ENCODE measurements around the gene FAIM. TPM values are rescaled to one million over a fixed set of nuclear protein-coding genes. Genes with fewer than 3 reads are reported as not detected.
A peak's percentile ranks its signal among the peaks of the same experiment; 100 is the strongest.
"Not testable (repeated sequence)": the region's sequence is repeated elsewhere in the genome, so short reads cannot be mapped to it uniquely, and the experiment has no call there.

Gene FAIM, protein sequence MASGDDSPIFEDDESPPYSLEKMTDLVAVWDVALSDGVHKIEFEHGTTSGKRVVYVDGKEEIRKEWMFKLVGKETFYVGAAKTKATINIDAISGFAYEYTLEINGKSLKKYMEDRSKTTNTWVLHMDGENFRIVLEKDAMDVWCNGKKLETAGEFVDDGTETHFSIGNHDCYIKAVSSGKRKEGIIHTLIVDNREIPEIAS
- total RNA-seq (2022) (14.1 and 15.0 TPM in 2 replicates), Bru-seq, nascent RNA (percentile 63 among the genes with signal in this experiment), BruChase-seq, experiment 1, labeled RNA remaining after a 6-hour chase (percentile 57 among the genes with signal in this experiment), BruChase-seq, experiment 2, labeled RNA remaining after a 2-hour chase (percentile 54 among the genes with signal in this experiment)
- long read RNA-seq, transcript FAIM-203 (5 exons, 927 nt) = minor isoform, 5 of 35 reads
- long read RNA-seq, transcript FAIM-204 (5 exons, 946 nt) = major isoform, 27 of 35 reads
- long read RNA-seq, partial matches to known transcripts = 2 of 35 reads
- long read RNA-seq, other reads (novel, unspliced or antisense) = 1 of 35 reads

DNA sequence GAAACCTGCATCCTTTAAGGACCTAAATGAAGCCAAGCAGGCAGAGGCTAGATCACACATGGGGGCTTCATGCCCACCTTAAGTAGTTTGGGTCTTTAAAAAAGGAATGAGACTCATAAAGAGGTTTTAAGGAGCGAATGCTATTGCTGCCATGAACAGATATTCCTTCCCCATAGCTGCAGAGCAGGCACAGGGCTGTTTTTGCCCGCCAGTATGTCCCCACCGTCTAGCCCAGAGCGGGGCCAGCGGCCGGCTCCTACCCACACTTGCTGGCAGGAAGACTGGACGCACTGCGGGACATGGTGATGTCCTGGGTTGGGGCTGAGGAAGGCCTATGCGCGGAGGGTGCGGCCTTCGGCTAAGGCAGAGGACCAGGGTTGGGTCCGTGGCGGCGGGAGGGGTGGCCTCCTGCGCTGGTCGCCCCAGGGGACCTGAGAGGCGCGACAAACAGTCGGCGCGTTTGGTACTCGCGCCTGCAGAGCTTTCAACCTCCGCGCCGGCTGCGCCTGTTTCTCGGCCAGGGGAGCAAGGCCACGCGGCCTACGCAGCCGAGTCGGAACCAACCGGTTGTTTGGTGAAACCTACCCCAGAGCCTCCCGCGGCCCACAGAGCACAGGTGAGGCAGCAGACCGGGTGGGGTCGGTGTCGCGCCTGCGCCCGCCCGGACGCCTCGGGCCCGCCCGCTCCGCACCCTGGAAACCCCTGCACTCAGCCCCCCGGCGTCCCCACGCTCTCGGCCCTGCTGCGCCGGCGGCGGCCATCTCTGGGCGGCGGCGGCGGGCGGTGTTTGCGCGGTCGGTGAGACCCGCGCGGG lies at the start of gene FAIM:
Gene FAIM (plus strand): TSS at position 450 of the 814 bp plus-strand sequence. CDS start 10,956 bp downstream, outside the sequence.
- Mint-ChIP-seq H3K9me3 (ENCODE audit: unreplicated experiment) (no peaks in the 10 kb centered on the region), H3K36me3 (ENCODE audit: insufficient read depth, unreplicated experiment) (peaks cover 10% of the 10 kb centered on the region), H3K4me3 (ENCODE audit: unreplicated experiment) (peak within 1 kb of the TSS; percentile 81), H3K27ac (ENCODE audit: low read depth, unreplicated experiment) (peak within 1 kb of the TSS; percentile 87), H3K4me1 (ENCODE audit: insufficient read depth, unreplicated experiment) (peaks cover 12% of the 10 kb centered on the region), H3K27me3 (ENCODE audit: insufficient read depth, unreplicated experiment) (no peaks in the 10 kb centered on the region)
- no TSS peak for BruUV-seq (replicated peaks)
- ChIA-PET CTCF (interaction anchor here (0.6 to 2.3 kb wide), 7 partner anchors 10 to 315 kb away, joined by 3 to 9 read pairs (median 4); no protein-coding TSS in a partner anchor), POLR2A (interaction anchor here (0.6 to 2.9 kb wide), 10 partner anchors 9 to 435 kb away, joined by 3 to 17 read pairs (median 5); partner anchors contain the start of gene CEP70)
- peak; percentile 68 for DNase-seq (ENCODE audit: unreplicated experiment)
- TF ChIP-seq, protein P1, sequence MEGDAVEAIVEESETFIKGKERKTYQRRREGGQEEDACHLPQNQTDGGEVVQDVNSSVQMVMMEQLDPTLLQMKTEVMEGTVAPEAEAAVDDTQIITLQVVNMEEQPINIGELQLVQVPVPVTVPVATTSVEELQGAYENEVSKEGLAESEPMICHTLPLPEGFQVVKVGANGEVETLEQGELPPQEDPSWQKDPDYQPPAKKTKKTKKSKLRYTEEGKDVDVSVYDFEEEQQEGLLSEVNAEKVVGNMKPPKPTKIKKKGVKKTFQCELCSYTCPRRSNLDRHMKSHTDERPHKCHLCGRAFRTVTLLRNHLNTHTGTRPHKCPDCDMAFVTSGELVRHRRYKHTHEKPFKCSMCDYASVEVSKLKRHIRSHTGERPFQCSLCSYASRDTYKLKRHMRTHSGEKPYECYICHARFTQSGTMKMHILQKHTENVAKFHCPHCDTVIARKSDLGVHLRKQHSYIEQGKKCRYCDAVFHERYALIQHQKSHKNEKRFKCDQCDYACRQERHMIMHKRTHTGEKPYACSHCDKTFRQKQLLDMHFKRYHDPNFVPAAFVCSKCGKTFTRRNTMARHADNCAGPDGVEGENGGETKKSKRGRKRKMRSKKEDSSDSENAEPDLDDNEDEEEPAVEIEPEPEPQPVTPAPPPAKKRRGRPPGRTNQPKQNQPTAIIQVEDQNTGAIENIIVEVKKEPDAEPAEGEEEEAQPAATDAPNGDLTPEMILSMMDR (IDR thresholded peaks at IDR 0.05; ENCODE audit: unreplicated experiment) = no peak
- intact Hi-C loops (cut with micrococcal nuclease) = no loop called here

DNA sequence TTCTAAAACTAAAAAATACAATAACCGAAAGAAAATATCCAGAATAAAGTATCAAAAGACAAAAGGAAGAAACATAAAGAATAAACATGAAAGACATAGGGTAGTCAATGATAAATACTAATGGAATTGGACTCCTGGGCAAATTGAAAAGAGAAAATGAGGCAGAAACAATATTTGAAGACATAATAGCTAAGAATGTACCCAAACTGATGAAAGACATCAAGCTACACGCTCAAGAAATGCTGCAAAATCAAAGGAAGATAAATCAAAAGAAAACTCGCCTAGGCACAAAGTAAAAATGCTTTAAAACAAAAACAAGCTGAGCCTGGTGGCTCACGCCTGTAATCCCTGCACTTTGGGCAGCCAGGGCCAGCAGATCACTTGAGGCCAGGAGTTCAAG lies 49.4 kb upstream of the FAIM start:
- intact Hi-C loops (cut with micrococcal nuclease) = no loop called here
- CTCF ChIA-PET = interaction anchor here (0.6 to 0.7 kb wide), 2 partner anchors 10 to 377 kb away, joined by 3 to 5 read pairs; no protein-coding TSS in a partner anchor
- POLR2A ChIA-PET = no interaction called here
- TF ChIP-seq, protein P1 (IDR thresholded peaks at IDR 0.05; ENCODE audit: unreplicated experiment) = no peak
- DNase-seq (ENCODE audit: unreplicated experiment) = no peak
- Mint-ChIP-seq H3K9me3 (ENCODE audit: unreplicated experiment) (peaks cover 8% of the 10 kb centered on the region), H3K4me1 (ENCODE audit: insufficient read depth, unreplicated experiment) (no peaks in the 10 kb centered on the region), H3K4me3 (ENCODE audit: unreplicated experiment) (no peak overlapping the region), H3K27me3 (ENCODE audit: insufficient read depth, unreplicated experiment) (no peaks in the 10 kb centered on the region), H3K36me3 (ENCODE audit: insufficient read depth, unreplicated experiment) (peaks cover 10% of the 10 kb centered on the region), H3K27ac (ENCODE audit: low read depth, unreplicated experiment) (no peak overlapping the region)
- no TSS peak for BruUV-seq (replicated peaks)

DNA sequence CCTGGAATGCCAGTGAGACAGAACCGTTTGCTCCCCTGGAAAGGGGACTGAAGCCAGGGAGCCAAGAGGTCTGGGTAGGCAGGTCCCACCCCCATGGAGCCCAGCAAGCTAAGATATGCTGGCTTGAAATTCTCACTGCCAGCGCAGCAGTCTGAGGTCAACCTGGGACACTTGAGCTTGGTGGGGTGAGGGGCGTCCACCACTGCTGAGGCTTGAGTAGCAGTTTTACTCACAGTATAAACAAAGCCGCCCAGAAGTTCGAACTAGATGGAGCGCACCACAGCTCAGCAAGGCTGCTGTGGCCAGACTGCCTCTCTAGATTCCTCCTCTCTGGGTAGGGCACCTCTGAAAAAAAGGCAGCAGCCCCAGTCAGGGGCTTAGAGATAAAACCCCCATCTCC lies 48.1 kb upstream of the FAIM start:
- no peak for DNase-seq (ENCODE audit: unreplicated experiment)
- CTCF ChIA-PET = interaction anchor here (0.6 to 0.7 kb wide), 2 partner anchors 31 to 45 kb away, joined by 3 read pairs; no protein-coding TSS in a partner anchor
- no peaks in the 10 kb centered on the region for H3K4me1 Mint-ChIP-seq (ENCODE audit: insufficient read depth, unreplicated experiment)
- H3K36me3 Mint-ChIP-seq (ENCODE audit: insufficient read depth, unreplicated experiment) = peaks cover 10% of the 10 kb centered on the region
- no TSS peak for BruUV-seq (replicated peaks)
- no peak overlapping the region for H3K4me3 Mint-ChIP-seq (ENCODE audit: unreplicated experiment)
- H3K27ac Mint-ChIP-seq (ENCODE audit: low read depth, unreplicated experiment) = no peak overlapping the region
- intact Hi-C loops (cut with micrococcal nuclease) = no loop called here
- H3K9me3 Mint-ChIP-seq (ENCODE audit: unreplicated experiment) = peaks cover 8% of the 10 kb centered on the region
- TF ChIP-seq, protein P1 (IDR thresholded peaks at IDR 0.05; ENCODE audit: unreplicated experiment) = no peak
- POLR2A ChIA-PET = interaction anchor here (0.6 kb wide), 1 partner anchor 10 kb away, joined by 3 read pairs; no protein-coding TSS in a partner anchor
- H3K27me3 Mint-ChIP-seq (ENCODE audit: insufficient read depth, unreplicated experiment) = no peaks in the 10 kb centered on the region

DNA sequence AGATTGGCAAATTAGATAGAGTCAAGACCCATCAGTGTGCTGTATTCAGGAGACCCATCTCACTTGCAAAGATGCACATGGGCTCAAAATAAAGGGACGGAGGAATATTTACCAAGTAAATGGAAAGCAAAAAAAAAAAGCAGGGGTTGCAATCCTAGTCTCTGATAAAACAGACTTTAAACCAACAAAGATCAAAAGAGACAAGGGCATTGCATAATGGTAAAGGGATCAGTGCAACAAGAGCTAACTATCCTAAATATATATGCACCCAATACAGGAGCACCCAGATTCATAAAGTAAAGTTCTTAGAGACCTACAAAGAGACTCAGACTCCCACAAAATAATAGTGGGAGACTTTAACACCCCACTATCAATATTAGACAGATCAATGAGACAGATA lies 45.7 kb upstream of the FAIM start:
- POLR2A ChIA-PET; H3K36me3 Mint-ChIP-seq (ENCODE audit: insufficient read depth, unreplicated experiment); H3K9me3 Mint-ChIP-seq (ENCODE audit: unreplicated experiment); BruUV-seq (replicated peaks); H3K4me1 Mint-ChIP-seq (ENCODE audit: insufficient read depth, unreplicated experiment); DNase-seq (ENCODE audit: unreplicated experiment); H3K27me3 Mint-ChIP-seq (ENCODE audit: insufficient read depth, unreplicated experiment); H3K4me3 Mint-ChIP-seq (ENCODE audit: unreplicated experiment); intact Hi-C loops (cut with micrococcal nuclease); H3K27ac Mint-ChIP-seq (ENCODE audit: low read depth, unreplicated experiment): not testable (repeated sequence)
- CTCF ChIA-PET = interaction anchor here (0.6 kb wide), 1 partner anchor 1664 kb away, joined by 3 read pairs; no protein-coding TSS in a partner anchor

DNA sequence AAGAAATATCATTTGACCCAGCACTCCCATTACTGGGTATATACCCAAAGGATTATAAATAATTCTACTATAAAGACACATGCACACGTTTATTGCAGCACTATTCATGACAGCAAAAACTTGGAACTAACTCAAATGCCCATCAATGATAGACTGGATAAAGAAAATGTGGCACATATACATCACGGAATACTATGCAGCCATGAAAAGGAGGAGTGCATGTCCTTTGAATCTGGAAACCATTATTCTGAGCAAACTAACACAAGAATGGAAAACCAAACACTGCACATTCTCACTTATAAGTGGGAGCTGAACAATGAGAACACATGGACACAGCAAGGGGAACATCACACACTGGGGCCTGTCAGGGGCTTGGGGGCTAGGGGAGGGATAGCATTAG lies 42.3 kb upstream of the FAIM start:
- DNase-seq (ENCODE audit: unreplicated experiment); H3K4me1 Mint-ChIP-seq (ENCODE audit: insufficient read depth, unreplicated experiment); intact Hi-C loops (cut with micrococcal nuclease); H3K4me3 Mint-ChIP-seq (ENCODE audit: unreplicated experiment); POLR2A ChIA-PET; H3K9me3 Mint-ChIP-seq (ENCODE audit: unreplicated experiment); H3K27me3 Mint-ChIP-seq (ENCODE audit: insufficient read depth, unreplicated experiment); BruUV-seq (replicated peaks); H3K27ac Mint-ChIP-seq (ENCODE audit: low read depth, unreplicated experiment); CTCF ChIA-PET: not testable (repeated sequence)
- peaks cover 11% of the 10 kb centered on the region for H3K36me3 Mint-ChIP-seq (ENCODE audit: insufficient read depth, unreplicated experiment)

Data from MCF 10A (cell line).